ENCODE measurements around the gene RAB3C. TPM values are rescaled to one million over a fixed set of nuclear protein-coding genes. Genes with fewer than 3 reads are reported as not detected.

The RAB3C gene
- total RNA-seq, 1 experiment from 2014 or later: 13.3 TPM

DNA sequence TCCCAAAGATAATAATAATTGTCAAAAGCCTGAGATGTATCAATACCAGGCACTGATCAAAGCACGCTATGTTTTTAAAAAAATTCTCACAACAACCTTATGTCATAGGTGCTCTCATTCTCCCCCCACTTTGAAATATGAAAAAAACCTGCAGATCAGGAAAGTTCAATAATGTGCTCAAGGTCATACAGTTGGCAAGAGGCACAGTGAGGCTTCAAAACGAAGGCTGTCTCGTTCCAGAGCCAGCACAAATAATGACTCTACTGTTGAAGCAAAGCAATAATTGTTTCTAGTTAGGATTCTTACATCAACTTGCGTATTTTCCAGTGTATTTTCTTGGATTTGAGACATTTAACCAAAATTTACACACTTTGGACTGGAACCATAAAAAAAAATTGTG is 88.3 kb downstream of the RAB3C start (continued):
- TF ChIP-seq NFYB (CRISPR knock-in tag; conservative IDR thresholded peaks at IDR 0.05; ENCODE audit: low read depth): no peak
- no peak for TF ChIP-seq TEAD1 (CRISPR knock-in tag; IDR thresholded peaks at IDR 0.05)
- no peak for TF ChIP-seq GRHL2 (CRISPR knock-in tag; IDR thresholded peaks at IDR 0.05; ENCODE audit: insufficient replicate concordance, severe bottlenecking)

DNA sequence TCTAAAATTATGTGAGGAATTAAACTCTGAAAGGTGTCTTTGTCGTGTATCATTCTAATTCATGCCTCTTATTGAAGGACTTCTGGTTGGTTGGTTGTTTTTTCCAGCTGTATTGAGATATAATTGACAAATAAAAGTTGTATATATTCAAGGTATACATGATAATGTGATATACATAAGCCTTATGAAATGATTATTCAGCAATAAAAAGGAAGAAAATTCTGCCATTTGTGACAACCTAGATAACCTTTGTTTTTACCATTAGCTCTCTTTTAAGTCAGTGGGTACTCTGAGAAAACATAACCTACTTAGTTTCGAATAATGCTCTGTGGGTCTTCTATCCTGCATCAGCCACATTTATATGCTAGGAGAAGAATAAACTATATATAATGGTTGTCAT is 89.6 kb downstream of the RAB3C start:
- TF ChIP-seq ATF2 (CRISPR knock-in tag; IDR thresholded peaks at IDR 0.05; ENCODE audit: borderline replicate concordance, low read depth) (no peak), MXD4 (CRISPR knock-in tag; IDR thresholded peaks at IDR 0.05; ENCODE audit: borderline replicate concordance) (no peak), TP53 (CRISPR knock-in tag; IDR thresholded peaks at IDR 0.05) (no peak), FOXK1 (CRISPR knock-in tag; IDR thresholded peaks at IDR 0.05) (no peak), CREM (CRISPR knock-in tag; IDR thresholded peaks at IDR 0.05) (no peak), TCF7 (CRISPR knock-in tag; IDR thresholded peaks at IDR 0.05; ENCODE audit: low read depth) (no peak), FOXP1 (CRISPR knock-in tag; IDR thresholded peaks at IDR 0.05; ENCODE audit: borderline replicate concordance) (no peak), ZNF263 (CRISPR knock-in tag; IDR thresholded peaks at IDR 0.05; ENCODE audit: low read depth) (no peak), SP1 (CRISPR knock-in tag; conservative IDR thresholded peaks at IDR 0.05) (no peak), ZNF232 (CRISPR knock-in tag; IDR thresholded peaks at IDR 0.05) (no peak), NFYB (CRISPR knock-in tag; conservative IDR thresholded peaks at IDR 0.05; ENCODE audit: low read depth) (no peak), SOX15 (CRISPR knock-in tag; IDR thresholded peaks at IDR 0.05) (no peak), ZBTB21 (CRISPR knock-in tag; IDR thresholded peaks at IDR 0.05; ENCODE audit: borderline replicate concordance) (no peak)
- TF ChIP-seq, protein P1, sequence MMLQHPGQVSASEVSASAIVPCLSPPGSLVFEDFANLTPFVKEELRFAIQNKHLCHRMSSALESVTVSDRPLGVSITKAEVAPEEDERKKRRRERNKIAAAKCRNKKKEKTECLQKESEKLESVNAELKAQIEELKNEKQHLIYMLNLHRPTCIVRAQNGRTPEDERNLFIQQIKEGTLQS (CRISPR knock-in tag; conservative IDR thresholded peaks at IDR 0.05): no peak
- TF ChIP-seq, protein P2, sequence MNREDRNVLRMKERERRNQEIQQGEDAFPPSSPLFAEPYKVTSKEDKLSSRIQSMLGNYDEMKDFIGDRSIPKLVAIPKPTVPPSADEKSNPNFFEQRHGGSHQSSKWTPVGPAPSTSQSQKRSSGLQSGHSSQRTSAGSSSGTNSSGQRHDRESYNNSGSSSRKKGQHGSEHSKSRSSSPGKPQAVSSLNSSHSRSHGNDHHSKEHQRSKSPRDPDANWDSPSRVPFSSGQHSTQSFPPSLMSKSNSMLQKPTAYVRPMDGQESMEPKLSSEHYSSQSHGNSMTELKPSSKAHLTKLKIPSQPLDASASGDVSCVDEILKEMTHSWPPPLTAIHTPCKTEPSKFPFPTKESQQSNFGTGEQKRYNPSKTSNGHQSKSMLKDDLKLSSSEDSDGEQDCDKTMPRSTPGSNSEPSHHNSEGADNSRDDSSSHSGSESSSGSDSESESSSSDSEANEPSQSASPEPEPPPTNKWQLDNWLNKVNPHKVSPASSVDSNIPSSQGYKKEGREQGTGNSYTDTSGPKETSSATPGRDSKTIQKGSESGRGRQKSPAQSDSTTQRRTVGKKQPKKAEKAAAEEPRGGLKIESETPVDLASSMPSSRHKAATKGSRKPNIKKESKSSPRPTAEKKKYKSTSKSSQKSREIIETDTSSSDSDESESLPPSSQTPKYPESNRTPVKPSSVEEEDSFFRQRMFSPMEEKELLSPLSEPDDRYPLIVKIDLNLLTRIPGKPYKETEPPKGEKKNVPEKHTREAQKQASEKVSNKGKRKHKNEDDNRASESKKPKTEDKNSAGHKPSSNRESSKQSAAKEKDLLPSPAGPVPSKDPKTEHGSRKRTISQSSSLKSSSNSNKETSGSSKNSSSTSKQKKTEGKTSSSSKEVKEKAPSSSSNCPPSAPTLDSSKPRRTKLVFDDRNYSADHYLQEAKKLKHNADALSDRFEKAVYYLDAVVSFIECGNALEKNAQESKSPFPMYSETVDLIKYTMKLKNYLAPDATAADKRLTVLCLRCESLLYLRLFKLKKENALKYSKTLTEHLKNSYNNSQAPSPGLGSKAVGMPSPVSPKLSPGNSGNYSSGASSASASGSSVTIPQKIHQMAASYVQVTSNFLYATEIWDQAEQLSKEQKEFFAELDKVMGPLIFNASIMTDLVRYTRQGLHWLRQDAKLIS (CRISPR knock-in tag; IDR thresholded peaks at IDR 0.05; ENCODE audit: borderline replicate concordance): no peak
- TF ChIP-seq, protein P3, sequence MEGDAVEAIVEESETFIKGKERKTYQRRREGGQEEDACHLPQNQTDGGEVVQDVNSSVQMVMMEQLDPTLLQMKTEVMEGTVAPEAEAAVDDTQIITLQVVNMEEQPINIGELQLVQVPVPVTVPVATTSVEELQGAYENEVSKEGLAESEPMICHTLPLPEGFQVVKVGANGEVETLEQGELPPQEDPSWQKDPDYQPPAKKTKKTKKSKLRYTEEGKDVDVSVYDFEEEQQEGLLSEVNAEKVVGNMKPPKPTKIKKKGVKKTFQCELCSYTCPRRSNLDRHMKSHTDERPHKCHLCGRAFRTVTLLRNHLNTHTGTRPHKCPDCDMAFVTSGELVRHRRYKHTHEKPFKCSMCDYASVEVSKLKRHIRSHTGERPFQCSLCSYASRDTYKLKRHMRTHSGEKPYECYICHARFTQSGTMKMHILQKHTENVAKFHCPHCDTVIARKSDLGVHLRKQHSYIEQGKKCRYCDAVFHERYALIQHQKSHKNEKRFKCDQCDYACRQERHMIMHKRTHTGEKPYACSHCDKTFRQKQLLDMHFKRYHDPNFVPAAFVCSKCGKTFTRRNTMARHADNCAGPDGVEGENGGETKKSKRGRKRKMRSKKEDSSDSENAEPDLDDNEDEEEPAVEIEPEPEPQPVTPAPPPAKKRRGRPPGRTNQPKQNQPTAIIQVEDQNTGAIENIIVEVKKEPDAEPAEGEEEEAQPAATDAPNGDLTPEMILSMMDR (IDR thresholded peaks at IDR 0.05): no peak
- TF ChIP-seq, protein P4, sequence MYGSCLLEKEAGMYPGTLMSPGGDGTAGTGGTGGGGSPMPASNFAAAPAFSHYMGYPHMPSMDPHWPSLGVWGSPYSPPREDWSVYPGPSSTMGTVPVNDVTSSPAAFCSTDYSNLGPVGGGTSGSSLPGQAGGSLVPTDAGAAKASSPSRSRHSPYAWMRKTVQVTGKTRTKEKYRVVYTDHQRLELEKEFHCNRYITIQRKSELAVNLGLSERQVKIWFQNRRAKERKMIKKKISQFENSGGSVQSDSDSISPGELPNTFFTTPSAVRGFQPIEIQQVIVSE (CRISPR knock-in tag; IDR thresholded peaks at IDR 0.05; ENCODE audit: borderline replicate concordance): no peak
- TF ChIP-seq, protein P5, sequence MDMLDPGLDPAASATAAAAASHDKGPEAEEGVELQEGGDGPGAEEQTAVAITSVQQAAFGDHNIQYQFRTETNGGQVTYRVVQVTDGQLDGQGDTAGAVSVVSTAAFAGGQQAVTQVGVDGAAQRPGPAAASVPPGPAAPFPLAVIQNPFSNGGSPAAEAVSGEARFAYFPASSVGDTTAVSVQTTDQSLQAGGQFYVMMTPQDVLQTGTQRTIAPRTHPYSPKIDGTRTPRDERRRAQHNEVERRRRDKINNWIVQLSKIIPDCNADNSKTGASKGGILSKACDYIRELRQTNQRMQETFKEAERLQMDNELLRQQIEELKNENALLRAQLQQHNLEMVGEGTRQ (CRISPR knock-in tag; IDR thresholded peaks at IDR 0.05): no peak
- ATAC-seq (no peak), DNase-seq (ENCODE audit: low spot score) (no peak)
- CTCF ChIA-PET: interaction anchor here (0.6 to 1.0 kb wide), 2 partner anchors 178 to 547 kb away, joined by 3 to 5 read pairs; no protein-coding TSS in a partner anchor
- POLR2A ChIA-PET: no interaction called here
- Mint-ChIP-seq H3K36me3 (no peaks in the 10 kb centered on the region), H3K9me3 (no peaks in the 10 kb centered on the region), H3K27me3 (ENCODE audit: low read depth) (no peaks in the 10 kb centered on the region), H3K4me3 (no peak overlapping the region), H3K4me1 (peaks cover 7% of the 10 kb centered on the region), H3K27ac (no peak overlapping the region)
